Measurements from ENCODE around the gene EXOC1.
A peak's percentile ranks its signal among the peaks of the same experiment; 100 is the strongest.

EXOC1 gene

GRCh38 chr4:55859711-55860110, 6.3 kb downstream of the EXOC1 start:
- no peak for DNase-seq

GRCh38 chr4:55864577-55865223, 11.3 kb downstream of the EXOC1 start:
- no peak for DNase-seq

- DNase-seq = no peak
These were observed 11.9 kb downstream of the EXOC1 start for GRCh38 chr4:55865228-55865806.

- DNase-seq = no peak
These were observed 13.0 kb downstream of the EXOC1 start for GRCh38 chr4:55866290-55866907.

GRCh38 chr4:55866973-55867574, 13.6 kb downstream of the EXOC1 start:
- DNase-seq = peak; percentile 14 to 74 (median 61)

- DNase-seq = no peak
These were observed 15.2 kb downstream of the EXOC1 start for GRCh38 chr4:55868581-55869090.

GRCh38 chr4:55871299-55871800, 17.9 kb downstream of the EXOC1 start:
- no peak for DNase-seq

GRCh38 chr4:55874831-55875230, 21.4 kb downstream of the EXOC1 start:
- no peak for DNase-seq

- no peak for DNase-seq
These were observed 22.9 kb downstream of the EXOC1 start for GRCh38 chr4:55876387-55876786.

- DNase-seq = no peak
These were observed 25.8 kb downstream of the EXOC1 start for GRCh38 chr4:55879224-55879623.

GRCh38 chr4:55880652-55881280, 27.3 kb downstream of the EXOC1 start:
- DNase-seq = no peak

- no peak for DNase-seq
These were observed 30.8 kb downstream of the EXOC1 start for GRCh38 chr4:55884093-55884850.

- no peak for DNase-seq
These were observed 31.4 kb downstream of the EXOC1 start for GRCh38 chr4:55884851-55885219.

GRCh38 chr4:55887594-55887993, 34.1 kb downstream of the EXOC1 start:
- no peak for DNase-seq

GRCh38 chr4:55892156-55892555, 38.7 kb downstream of the EXOC1 start:
- DNase-seq = no peak

GRCh38 chr4:55896622-55897021, 43.2 kb downstream of the EXOC1 start:
- DNase-seq = no peak

- DNase-seq = no peak
These were observed 49.2 kb downstream of the EXOC1 start for GRCh38 chr4:55902677-55903076.

GRCh38 chr4:55903577-55903976, 50.1 kb downstream of the EXOC1 start:
- peak in 1 of 3 experiments; percentile 24 for DNase-seq

GRCh38 chr4:55904576-55904975, 51.1 kb downstream of the EXOC1 start:
- no peak for DNase-seq

- no peak for DNase-seq
These were observed 52.9 kb downstream of the EXOC1 start for GRCh38 chr4:55906323-55906722.

- DNase-seq = no peak
These were observed 53.5 kb downstream of the EXOC1 start for GRCh38 chr4:55906989-55907388.

- no peak for DNase-seq
These were observed 54.0 kb downstream of the EXOC1 start for GRCh38 chr4:55907469-55907868.

Measured in NCI-H1417 (cell line).